ENCODE results near the gene FNDC11. TPM values are rescaled to one million over a fixed set of nuclear protein-coding genes. Genes with fewer than 3 reads are reported as not detected.

The FNDC11 gene
- total RNA-seq, 2 experiments from 2014 or later: 0.41 to 3.0 TPM

GRCh38 chr20:63537525-63538203, 16.3 kb upstream of the FNDC11 start:
- no peaks in the 10 kb centered on the region for H3K9me3 ChIP-seq (ENCODE audit: low read length)
- peak overlapping the region; percentile 8 for H2AFZ ChIP-seq (ENCODE audit: low read length)
- H4K20me1 ChIP-seq (ENCODE audit: insufficient read depth, low read length): no peaks in the 10 kb centered on the region
- BruUV-seq (replicated peaks): no TSS peak
- H3K4me1 ChIP-seq (ENCODE audit: insufficient read depth, low read length, poor library complexity, severe bottlenecking): peaks cover 29% of the 10 kb centered on the region
- H3K4me2 ChIP-seq (ENCODE audit: low read length): peak overlapping the region; percentile 77
- DNase-seq (ENCODE audit: low spot score): peak; percentile 92
- H3K79me2 ChIP-seq (ENCODE audit: insufficient read depth, low read depth, low read length): no peaks in the 10 kb centered on the region
- H3K4me3 ChIP-seq (ENCODE audit: low read depth, low read length, poor library complexity, severe bottlenecking): peak overlapping the region; percentile 60
- intact Hi-C loops (cut with micrococcal nuclease; ENCODE audit: unreplicated experiment): loop anchor here (1.0 to 10.0 kb wide), 6 partner anchors 41 to 435 kb away; partner anchors contain the start of genes ABHD16B, DNAJC5, GMEB2 and TPD52L2
- no peaks in the 10 kb centered on the region for H3K36me3 ChIP-seq (ENCODE audit: insufficient read depth, low read length)
- ChIA-PET CTCF (ENCODE audit: unreplicated experiment) (interaction anchor here (0.6 to 2.0 kb wide), 5 partner anchors 16 to 250 kb away, joined by 3 to 12 read pairs (median 3); no protein-coding TSS in a partner anchor), POLR2A (interaction anchor here (1.1 to 2.6 kb wide), 2 partner anchors 104 to 120 kb away, joined by 4 to 13 read pairs; partner anchors contain the start of gene RTEL1)
- TF ChIP-seq EZH2phosphoT487 (IDR thresholded peaks at IDR 0.05; ENCODE audit: borderline replicate concordance, low read depth, low read length) (no peak), CTCF (conservative IDR thresholded peaks at IDR 0.05; ENCODE audit: low read length) (peak; percentile 86)
- H3K9me2 ChIP-seq (ENCODE audit: insufficient read depth, low read length): no peaks in the 10 kb centered on the region
- peak overlapping the region; percentile 48 for H3K27ac ChIP-seq (ENCODE audit: low read depth, low read length, poor library complexity, severe bottlenecking)

GRCh38 chr20:63538204-63539091, 15.5 kb upstream of the FNDC11 start:
- H3K4me2 ChIP-seq (ENCODE audit: low read length): peak overlapping the region; percentile 77
- peak overlapping the region; percentile 60 for H3K4me3 ChIP-seq (ENCODE audit: low read depth, low read length, poor library complexity, severe bottlenecking)
- intact Hi-C loops (cut with micrococcal nuclease; ENCODE audit: unreplicated experiment): loop anchor here (1.0 to 10.0 kb wide), 5 partner anchors 40 to 434 kb away; partner anchors contain the start of genes ABHD16B, DNAJC5, GMEB2 and TPD52L2
- BruUV-seq (replicated peaks): no TSS peak
- peak overlapping the region; percentile 48 for H3K27ac ChIP-seq (ENCODE audit: low read depth, low read length, poor library complexity, severe bottlenecking)
- peak overlapping the region; percentile 8 for H2AFZ ChIP-seq (ENCODE audit: low read length)
- POLR2A ChIA-PET: interaction anchor here (1.1 to 2.6 kb wide), 2 partner anchors 103 to 120 kb away, joined by 4 to 13 read pairs; partner anchors contain the start of gene RTEL1
- peaks cover 30% of the 10 kb centered on the region for H3K4me1 ChIP-seq (ENCODE audit: insufficient read depth, low read length, poor library complexity, severe bottlenecking)
- H3K9me2 ChIP-seq (ENCODE audit: insufficient read depth, low read length): no peaks in the 10 kb centered on the region
- CTCF ChIA-PET (ENCODE audit: unreplicated experiment): interaction anchor here (0.6 to 2.0 kb wide), 6 partner anchors 17 to 540 kb away, joined by 3 to 13 read pairs (median 8); no protein-coding TSS in a partner anchor
- no peaks in the 10 kb centered on the region for H3K79me2 ChIP-seq (ENCODE audit: insufficient read depth, low read depth, low read length)
- H3K9me3 ChIP-seq (ENCODE audit: low read length): no peaks in the 10 kb centered on the region
- H3K36me3 ChIP-seq (ENCODE audit: insufficient read depth, low read length): no peaks in the 10 kb centered on the region
- peak; percentile 29 for DNase-seq (ENCODE audit: low spot score)
- TF ChIP-seq EZH2phosphoT487 (IDR thresholded peaks at IDR 0.05; ENCODE audit: borderline replicate concordance, low read depth, low read length) (no peak), CTCF (conservative IDR thresholded peaks at IDR 0.05; ENCODE audit: low read length) (peak; percentile 35; the same call in 1 of the 2 replicates)
- H4K20me1 ChIP-seq (ENCODE audit: insufficient read depth, low read length): no peaks in the 10 kb centered on the region
